UCSD-AML1 (cell line): ENCODE results near the gene HASPIN.
A peak's percentile ranks its signal among the peaks of the same experiment; 100 is the strongest.
"Not testable (repeated sequence)": the region's sequence is repeated elsewhere in the genome, so short reads cannot be mapped to it uniquely, and the experiment has no call there.

Source experiments
- DNase-seq: peaks from one replicate; lab custom pipeline; 2025; ENCODE audit not compliant: unreplicated experiment; lab: John Stamatoyannopoulos, UW

Gene HASPIN

GRCh38 chr17:3734911-3735276, 11.2 kb downstream of the HASPIN start:
- not testable (repeated sequence) for DNase-seq

- DNase-seq, result no peak
Observed at GRCh38 chr17:3735515-3735914, 11.8 kb downstream of the HASPIN start.

GRCh38 chr17:3738562-3739295, 15.0 kb downstream of the HASPIN start:
- no peak for DNase-seq

GRCh38 chr17:3739422-3740124, 15.9 kb downstream of the HASPIN start:
- no peak for DNase-seq

- DNase-seq, result peak; percentile 68
Observed at GRCh38 chr17:3740611-3741073, 16.9 kb downstream of the HASPIN start.

GRCh38 chr17:3744014-3744413, 20.3 kb downstream of the HASPIN start:
- DNase-seq, result no peak

- no peak for DNase-seq
Observed at GRCh38 chr17:3745071-3745470, 21.4 kb downstream of the HASPIN start.

- no peak for DNase-seq
Observed at GRCh38 chr17:3747805-3748204, 24.1 kb downstream of the HASPIN start.

GRCh38 chr17:3748576-3748975, 24.9 kb downstream of the HASPIN start:
- DNase-seq, result no peak

GRCh38 chr17:3750296-3750695, 26.6 kb downstream of the HASPIN start:
- no peak for DNase-seq

GRCh38 chr17:3750926-3751325, 27.2 kb downstream of the HASPIN start:
- DNase-seq, result no peak

GRCh38 chr17:3751836-3752235, 28.1 kb downstream of the HASPIN start:
- DNase-seq, result no peak

- DNase-seq, result no peak
Observed at GRCh38 chr17:3753624-3754023, 29.9 kb downstream of the HASPIN start.

- no peak for DNase-seq
Observed at GRCh38 chr17:3754066-3754457, 30.4 kb downstream of the HASPIN start.

GRCh38 chr17:3754458-3755334, 31.0 kb downstream of the HASPIN start:
- no peak for DNase-seq

GRCh38 chr17:3755335-3756030, 31.8 kb downstream of the HASPIN start:
- no peak for DNase-seq

- no peak for DNase-seq
Observed at GRCh38 chr17:3759597-3760216, 36.0 kb downstream of the HASPIN start.

- DNase-seq, result no peak
Observed at GRCh38 chr17:3761036-3761917, 37.6 kb downstream of the HASPIN start.

- no peak for DNase-seq
Observed at GRCh38 chr17:3761918-3762380, 38.2 kb downstream of the HASPIN start.
